ENCODE results near the gene CABP1.

The CABP1 gene

DNA sequence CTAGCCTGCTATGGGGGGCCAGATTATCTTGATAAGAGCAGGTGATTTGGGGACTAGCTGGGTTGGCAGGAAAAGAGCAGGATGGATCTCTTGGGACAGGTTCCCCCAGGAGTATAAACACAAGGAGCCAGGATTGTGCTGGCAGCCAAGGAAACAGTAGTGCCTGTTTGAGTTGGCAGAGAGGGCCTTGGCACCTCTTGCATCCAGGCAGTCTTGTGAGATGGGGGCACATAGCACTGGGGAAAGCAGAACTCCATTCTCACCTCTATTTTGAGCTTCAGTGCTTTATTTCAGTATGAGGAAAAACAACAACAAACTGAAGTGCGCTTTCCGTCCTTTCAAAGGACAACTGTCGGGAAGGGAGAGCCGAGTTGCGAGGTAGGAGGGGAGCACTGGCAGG lies 60.5 kb downstream of the CABP1 start:
- H3K4me3 ChIP-seq (ENCODE audit: low read depth, low read length) = no peak overlapping the region
- no peak for DNase-seq (ENCODE audit: low read depth)
- TF ChIP-seq, protein P1, sequence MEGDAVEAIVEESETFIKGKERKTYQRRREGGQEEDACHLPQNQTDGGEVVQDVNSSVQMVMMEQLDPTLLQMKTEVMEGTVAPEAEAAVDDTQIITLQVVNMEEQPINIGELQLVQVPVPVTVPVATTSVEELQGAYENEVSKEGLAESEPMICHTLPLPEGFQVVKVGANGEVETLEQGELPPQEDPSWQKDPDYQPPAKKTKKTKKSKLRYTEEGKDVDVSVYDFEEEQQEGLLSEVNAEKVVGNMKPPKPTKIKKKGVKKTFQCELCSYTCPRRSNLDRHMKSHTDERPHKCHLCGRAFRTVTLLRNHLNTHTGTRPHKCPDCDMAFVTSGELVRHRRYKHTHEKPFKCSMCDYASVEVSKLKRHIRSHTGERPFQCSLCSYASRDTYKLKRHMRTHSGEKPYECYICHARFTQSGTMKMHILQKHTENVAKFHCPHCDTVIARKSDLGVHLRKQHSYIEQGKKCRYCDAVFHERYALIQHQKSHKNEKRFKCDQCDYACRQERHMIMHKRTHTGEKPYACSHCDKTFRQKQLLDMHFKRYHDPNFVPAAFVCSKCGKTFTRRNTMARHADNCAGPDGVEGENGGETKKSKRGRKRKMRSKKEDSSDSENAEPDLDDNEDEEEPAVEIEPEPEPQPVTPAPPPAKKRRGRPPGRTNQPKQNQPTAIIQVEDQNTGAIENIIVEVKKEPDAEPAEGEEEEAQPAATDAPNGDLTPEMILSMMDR (IDR thresholded peaks at IDR 0.05; ENCODE audit: low read depth, low read length, missing control alignments) = no peak
- in situ Hi-C loops (cut with HindIII; ENCODE audit: low sequenced_read_pairs) = loop anchor here (25.0 kb wide), 1 partner anchor 114 kb away; the partner anchor contains the start of gene POP5

DNA sequence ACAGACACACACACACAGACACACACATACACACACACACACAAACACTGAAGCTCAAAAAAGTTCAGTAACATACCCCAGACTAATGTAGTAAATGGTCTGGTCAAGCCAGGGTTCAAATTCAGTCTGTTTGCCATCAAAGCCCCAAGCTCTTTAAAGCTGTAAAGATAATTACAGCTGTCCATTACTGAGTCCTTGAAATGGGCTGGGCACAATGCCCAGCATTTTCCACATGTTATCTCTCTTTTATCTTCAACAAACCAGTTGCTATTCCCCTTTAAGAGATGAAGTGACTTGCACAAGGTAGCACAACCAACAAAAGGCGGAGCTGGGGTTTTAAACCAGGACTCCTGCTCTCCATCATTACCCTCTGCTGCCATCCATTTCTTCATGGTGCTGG lies 62.2 kb downstream of the CABP1 start:
- no peak for DNase-seq (ENCODE audit: low read depth)
- TF ChIP-seq, protein P1 (IDR thresholded peaks at IDR 0.05; ENCODE audit: low read depth, low read length, missing control alignments) = no peak
- no peak overlapping the region for H3K4me3 ChIP-seq (ENCODE audit: low read depth, low read length)
- in situ Hi-C loops (cut with HindIII; ENCODE audit: low sequenced_read_pairs) = loop anchor here (25.0 kb wide), 1 partner anchor 115 kb away; the partner anchor contains the start of gene POP5

DNA sequence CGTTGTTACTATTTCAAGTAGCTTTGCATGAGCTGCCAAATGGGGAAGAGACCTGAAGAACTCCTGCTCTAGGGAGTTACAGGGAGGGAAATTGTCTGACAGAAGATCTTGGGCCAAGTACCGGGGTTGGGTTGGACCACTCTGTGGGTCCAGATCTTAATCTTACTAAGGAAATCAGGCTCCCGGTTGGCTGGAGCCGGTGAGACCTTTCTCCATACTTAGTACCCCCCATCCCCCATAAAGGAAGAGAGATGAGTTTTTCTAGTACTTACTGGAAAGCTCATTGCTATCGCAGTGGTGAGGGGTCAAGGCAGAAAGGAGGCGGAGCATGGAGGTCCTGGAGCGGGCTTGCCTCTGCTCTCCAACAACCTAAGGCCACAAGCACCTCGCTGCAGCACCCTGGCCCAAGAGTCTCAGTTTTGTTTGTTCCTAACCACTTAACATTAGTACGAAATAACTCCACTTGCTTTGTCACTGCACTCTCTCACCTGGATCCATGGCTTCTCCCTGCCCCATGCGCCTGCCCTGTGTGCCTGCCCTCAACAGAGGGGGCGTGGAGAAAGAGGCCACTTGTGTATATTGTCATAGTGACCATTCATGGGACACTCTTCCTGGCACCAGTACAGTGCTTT lies 63.0 kb downstream of the CABP1 start:
- TF ChIP-seq, protein P1 (IDR thresholded peaks at IDR 0.05; ENCODE audit: low read depth, low read length, missing control alignments) = no peak
- DNase-seq (ENCODE audit: low read depth) = no peak
- in situ Hi-C loops (cut with HindIII; ENCODE audit: low sequenced_read_pairs) = loop anchor here (25.0 kb wide), 1 partner anchor 116 kb away; the partner anchor contains the start of gene POP5
- H3K4me3 ChIP-seq (ENCODE audit: low read depth, low read length) = no peak overlapping the region

DNA sequence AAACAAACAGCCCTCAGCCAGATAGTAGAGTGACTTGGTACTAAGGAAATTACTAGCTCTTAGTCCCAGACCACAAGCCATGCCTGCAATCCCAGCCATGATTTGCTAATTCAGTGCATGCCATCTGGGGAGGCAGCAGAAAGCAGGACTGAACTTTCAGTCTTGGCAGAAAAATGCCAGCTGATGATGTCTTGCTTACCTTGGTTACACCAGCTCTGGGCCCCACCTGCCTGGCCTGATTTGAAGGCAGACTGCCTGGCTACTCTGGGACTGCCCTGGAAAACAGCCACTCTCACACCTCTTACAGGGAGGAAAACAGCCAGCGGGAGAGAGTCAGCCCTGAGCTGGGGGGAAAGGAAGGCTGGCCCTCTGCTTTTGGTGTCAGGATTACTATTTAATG lies 65.2 kb downstream of the CABP1 start:
- in situ Hi-C loops (cut with HindIII; ENCODE audit: low sequenced_read_pairs) = loop anchor here (25.0 kb wide), 1 partner anchor 118 kb away; the partner anchor contains the start of gene POP5
- TF ChIP-seq, protein P1 (IDR thresholded peaks at IDR 0.05; ENCODE audit: low read depth, low read length, missing control alignments) = no peak

DNA sequence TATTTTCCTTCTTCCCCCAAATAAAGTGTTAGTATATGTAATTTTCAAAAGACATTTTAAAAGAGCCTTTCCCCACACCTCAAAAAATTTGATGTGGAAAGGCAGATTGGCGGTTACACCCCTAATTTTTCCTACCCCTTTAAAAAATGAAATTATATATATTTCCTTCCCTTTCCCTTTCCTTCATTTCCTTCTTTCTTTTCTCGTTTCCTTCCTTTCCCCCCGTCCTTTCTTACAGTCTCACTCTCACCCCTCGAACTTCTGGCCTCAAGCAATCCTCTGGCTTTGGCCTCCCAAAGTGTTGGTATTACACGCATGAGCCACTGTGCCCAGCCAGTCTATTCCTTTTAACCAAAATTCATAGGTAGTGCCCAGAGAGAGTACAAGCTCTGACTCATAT lies 65.6 kb downstream of the CABP1 start:
- TF ChIP-seq, protein P1 (IDR thresholded peaks at IDR 0.05; ENCODE audit: low read depth, low read length, missing control alignments) = no peak
- H3K4me3 ChIP-seq (ENCODE audit: low read depth, low read length) = no peak overlapping the region
- in situ Hi-C loops (cut with HindIII; ENCODE audit: low sequenced_read_pairs) = loop anchor here (25.0 kb wide), 1 partner anchor 119 kb away; the partner anchor contains the start of gene POP5
- DNase-seq (ENCODE audit: low read depth) = no peak

More for the DNA sequence above, 65.2 kb downstream of the CABP1 start:
- H3K4me3 ChIP-seq (ENCODE audit: low read depth, low read length) = no peak overlapping the region
- no peak for DNase-seq (ENCODE audit: low read depth)

DNA sequence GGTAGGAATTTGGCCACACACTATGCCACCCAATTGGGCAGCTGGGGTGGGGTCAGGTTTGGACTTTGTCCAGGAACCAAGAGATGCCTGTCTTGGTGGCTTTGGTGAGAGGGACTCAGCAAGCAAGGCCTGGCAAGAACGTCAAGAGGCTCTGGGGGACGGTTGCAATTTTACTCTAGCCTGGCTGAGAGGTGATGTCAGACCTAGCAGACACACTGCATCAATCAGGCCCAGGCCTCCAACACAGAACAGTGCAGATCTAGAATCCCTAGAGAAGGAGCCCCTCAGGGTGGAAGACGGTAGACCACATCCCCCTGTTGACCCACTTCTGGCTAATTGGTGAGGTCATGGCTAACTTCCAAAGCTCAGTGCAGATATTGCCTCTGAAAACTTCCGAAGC lies 68.2 kb downstream of the CABP1 start:
- H3K4me3 ChIP-seq (ENCODE audit: low read depth, low read length) = no peak overlapping the region
- in situ Hi-C loops (cut with HindIII; ENCODE audit: low sequenced_read_pairs) = loop anchor here (25.0 kb wide), 1 partner anchor 121 kb away; the partner anchor contains the start of gene POP5
- TF ChIP-seq, protein P1 (IDR thresholded peaks at IDR 0.05; ENCODE audit: low read depth, low read length, missing control alignments) = no peak

More for the DNA sequence above, 68.2 kb downstream of the CABP1 start:
- DNase-seq (ENCODE audit: low read depth) = no peak

All from astrocyte of the cerebellum (primary cell).